Smooth muscle cell (in vitro differentiated cells): ENCODE measurements around the gene SLAIN1. TPM values are rescaled to one million over a fixed set of nuclear protein-coding genes. Genes with fewer than 3 reads are reported as not detected.

Experiments used
- DNase-seq: peaks from one replicate; lab custom pipeline; 2025; ENCODE audit not compliant: unreplicated experiment; lab: John Stamatoyannopoulos, UW
- H2AFZ ChIP-seq: fragments of 200-600 bp; sonication (generic); 2 replicates; pipeline ENCODE4 v1.6.0; 2016; ENCODE audit warnings: antibody characterized with exemption, low read depth, mild to moderate bottlenecking
- H3F3A ChIP-seq: fragments of 200-600 bp; sonication (generic); 2 replicates; pipeline ENCODE4 v1.6.0; 2017; ENCODE audit warnings: antibody characterized with exemption, low read depth
- H3K27ac ChIP-seq: fragments of 200-600 bp; sonication (generic); 2 replicates; pipeline ENCODE4 v1.5.1; 2016; ENCODE audit warnings: low read depth, mild to moderate bottlenecking
- H3K27me3 ChIP-seq: fragments of 200-600 bp; sonication (generic); 2 replicates; pipeline ENCODE4 v1.6.1; 2016; ENCODE audit warnings: low read depth, mild to moderate bottlenecking
- H3K36me3 ChIP-seq: fragments of 200-600 bp; sonication (generic); 2 replicates; pipeline ENCODE4 v1.5.1; 2016; ENCODE audit warnings: low read depth
- H3K4me1 ChIP-seq: fragments of 200-600 bp; sonication (generic); 2 replicates; pipeline ENCODE4 v1.5.1; 2016; ENCODE audit warnings: low read depth
- H3K4me2 ChIP-seq: fragments of 200-600 bp; sonication (generic); 2 replicates; pipeline ENCODE4 v1.6.0; 2016; ENCODE audit warnings: mild to moderate bottlenecking
- H3K4me3 ChIP-seq: fragments of 200-600 bp; sonication (generic); 2 replicates; pipeline ENCODE4 v1.5.1; 2016; ENCODE audit warnings: mild to moderate bottlenecking
- H3K79me2 ChIP-seq: fragments of 200-600 bp; sonication (generic); 2 replicates; pipeline ENCODE4 v1.6.0; 2016; ENCODE audit warnings: low read depth, mild to moderate bottlenecking
- H3K9ac ChIP-seq: fragments of 200-600 bp; sonication (generic); 2 replicates; pipeline ENCODE4 v1.6.0; 2016; ENCODE audit warnings: low read depth
- H3K9me3 ChIP-seq: fragments of 200-600 bp; sonication (generic); replicated peaks from 2 replicates; pipeline ENCODE4 v1.5.1; 2016; ENCODE audit warnings: low read depth
- H4K20me1 ChIP-seq: fragments of 200-600 bp; sonication (generic); 2 replicates; pipeline ENCODE4 v1.6.0; 2016; ENCODE audit warnings: low read depth
- WGBS: methylation state at CpG from one replicate; pipeline ENCODE4 v1.1.7; 2016; ENCODE audit warnings: low lambda C conversion rate; 5-methylcytosine and 5-hydroxymethylcytosine counted together
- polyA plus RNA-seq: library from polyadenylated mRNA; unstranded; fragments of >200 nt; fragmentation: Nextera tagmentation; extraction: Ambion mirVana; gene quantifications from 2 replicates; pipeline ENCODE4 v1.2.1, GENCODE V29; 2016
- total RNA-seq: library from RNA; depleted of rRNA; stranded (reverse); fragments of >200 nt; gene quantifications from 2 replicates; pipeline ENCODE4 v1.2.3, GENCODE V29; 2014
- TF ChIP-seq, protein P1 (sequence below): fragments of 200-600 bp; sonication (generic); IDR thresholded peaks from 2 replicates; pipeline ENCODE4 v1.5.1; 2017; ENCODE audit warnings: borderline replicate concordance, mild to moderate bottlenecking, antibody characterized with exemption; ENCODE audit not compliant: insufficient read depth, poor library complexity, severe bottlenecking

Gene SLAIN1
- total and polyA plus RNA-seq, 2 experiments from 2014 or later = 0.18 TPM; not detected in 1

DNA sequence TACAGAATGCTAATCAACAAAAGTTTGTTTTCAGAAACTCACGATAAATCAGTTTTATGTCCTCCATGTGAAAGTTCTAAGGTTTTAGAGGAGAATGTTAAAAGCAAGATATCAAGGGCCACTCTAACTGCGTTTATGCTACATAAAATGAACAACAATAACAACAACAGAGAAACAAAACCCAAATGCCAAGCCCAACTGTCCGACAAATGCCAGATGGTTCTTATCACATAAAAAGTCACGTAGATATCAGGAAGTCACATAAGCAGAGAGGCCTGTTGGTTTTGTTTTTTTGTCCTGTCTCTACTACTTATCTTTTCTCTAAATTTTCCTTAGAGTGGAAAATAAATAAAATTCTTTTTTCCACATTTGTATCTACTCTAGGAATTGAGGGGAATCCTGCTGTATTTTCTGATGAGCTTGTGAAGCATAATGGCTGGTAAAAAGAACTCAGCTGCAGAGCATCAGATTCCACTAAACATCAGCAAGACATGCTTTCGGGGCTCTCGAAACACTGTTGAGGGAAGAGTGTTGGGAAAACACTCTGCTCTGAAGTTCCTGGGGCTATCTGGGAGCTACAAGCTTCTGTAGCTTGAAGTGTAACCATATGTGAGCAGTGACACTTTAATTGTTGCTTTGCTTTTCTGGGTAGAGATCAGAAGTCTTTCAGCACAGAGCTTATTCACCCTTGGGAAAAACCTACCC lies 110.1 kb downstream of the SLAIN1 start:
- 30% methylated on average over 6 of the region's 6 CpGs for WGBS
- Histone ChIP-seq H3K27me3 (no peaks in the 10 kb centered on the region), H3K9ac (no peak overlapping the region), H3K27ac (no peak overlapping the region), H4K20me1 (no peaks in the 10 kb centered on the region), H3K79me2 (no peaks in the 10 kb centered on the region), H2AFZ (peak overlapping the region; percentile 86), H3K4me1 (no peaks in the 10 kb centered on the region), H3F3A (no peaks in the 10 kb centered on the region), H3K4me3 (no peak overlapping the region), H3K4me2 (peak overlapping the region; percentile 31), H3K36me3 (no peaks in the 10 kb centered on the region), H3K9me3 (no peaks in the 10 kb centered on the region)
- TF ChIP-seq, protein P1, sequence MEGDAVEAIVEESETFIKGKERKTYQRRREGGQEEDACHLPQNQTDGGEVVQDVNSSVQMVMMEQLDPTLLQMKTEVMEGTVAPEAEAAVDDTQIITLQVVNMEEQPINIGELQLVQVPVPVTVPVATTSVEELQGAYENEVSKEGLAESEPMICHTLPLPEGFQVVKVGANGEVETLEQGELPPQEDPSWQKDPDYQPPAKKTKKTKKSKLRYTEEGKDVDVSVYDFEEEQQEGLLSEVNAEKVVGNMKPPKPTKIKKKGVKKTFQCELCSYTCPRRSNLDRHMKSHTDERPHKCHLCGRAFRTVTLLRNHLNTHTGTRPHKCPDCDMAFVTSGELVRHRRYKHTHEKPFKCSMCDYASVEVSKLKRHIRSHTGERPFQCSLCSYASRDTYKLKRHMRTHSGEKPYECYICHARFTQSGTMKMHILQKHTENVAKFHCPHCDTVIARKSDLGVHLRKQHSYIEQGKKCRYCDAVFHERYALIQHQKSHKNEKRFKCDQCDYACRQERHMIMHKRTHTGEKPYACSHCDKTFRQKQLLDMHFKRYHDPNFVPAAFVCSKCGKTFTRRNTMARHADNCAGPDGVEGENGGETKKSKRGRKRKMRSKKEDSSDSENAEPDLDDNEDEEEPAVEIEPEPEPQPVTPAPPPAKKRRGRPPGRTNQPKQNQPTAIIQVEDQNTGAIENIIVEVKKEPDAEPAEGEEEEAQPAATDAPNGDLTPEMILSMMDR = no peak
- DNase-seq = no peak

DNA sequence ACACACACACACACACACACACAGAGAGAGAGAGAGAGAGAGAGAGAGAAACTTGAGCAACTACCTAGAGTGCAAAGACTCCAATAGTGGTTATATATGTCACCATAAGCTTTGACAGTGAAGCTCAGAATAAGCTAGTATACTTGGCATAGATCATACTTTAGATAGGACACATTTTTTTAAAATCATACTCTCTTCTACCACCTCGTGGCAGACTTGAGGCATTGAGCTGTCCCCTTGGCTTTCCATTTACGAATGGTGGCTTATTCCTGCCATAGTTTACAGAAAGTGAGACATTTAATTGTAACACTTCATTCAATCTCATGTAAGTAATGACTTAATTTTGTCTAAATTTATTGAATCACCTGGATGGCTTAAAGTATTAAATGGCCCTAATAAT lies 112.9 kb downstream of the SLAIN1 start:
- Histone ChIP-seq H3K79me2 (no peaks in the 10 kb centered on the region), H3K27me3 (no peaks in the 10 kb centered on the region)
- 76% methylated on average over 2 of the region's 2 CpGs for WGBS

DNA sequence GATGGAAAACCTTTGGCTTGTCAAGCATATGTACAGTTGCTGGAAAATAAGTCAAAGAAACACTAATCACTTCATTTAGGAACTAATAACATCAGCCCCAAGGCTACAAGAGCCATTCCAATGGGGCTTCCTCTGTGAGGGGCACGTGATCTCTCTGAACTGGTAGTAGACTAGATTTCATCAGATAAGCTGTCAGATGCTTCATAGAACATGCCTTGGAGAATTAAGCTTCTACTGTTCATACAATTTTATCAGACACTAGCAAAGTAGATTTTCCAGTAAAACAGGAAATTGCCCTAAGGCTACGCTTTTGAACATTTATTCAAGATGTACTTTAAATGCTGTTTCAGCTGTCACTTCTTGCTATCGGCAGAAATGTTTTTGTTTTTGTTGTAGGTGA lies 113.4 kb downstream of the SLAIN1 start:
- Histone ChIP-seq H3K27ac (no peak overlapping the region), H3K79me2 (no peaks in the 10 kb centered on the region), H3K4me1 (no peaks in the 10 kb centered on the region), H2AFZ (no peak overlapping the region), H3K27me3 (no peaks in the 10 kb centered on the region), H3K9ac (no peak overlapping the region), H3K4me2 (no peak overlapping the region), H3F3A (no peaks in the 10 kb centered on the region), H4K20me1 (no peaks in the 10 kb centered on the region), H3K9me3 (no peaks in the 10 kb centered on the region), H3K36me3 (no peaks in the 10 kb centered on the region), H3K4me3 (no peak overlapping the region)
- 62% methylated on average over 3 of the region's 3 CpGs for WGBS
- TF ChIP-seq, protein P1 = no peak
- DNase-seq = no peak

More for the DNA sequence above, 112.9 kb downstream of the SLAIN1 start:
- H3K4me2 ChIP-seq = no peak overlapping the region
- no peaks in the 10 kb centered on the region for H3K36me3 ChIP-seq
- H3F3A ChIP-seq = no peaks in the 10 kb centered on the region
- H2AFZ ChIP-seq = no peak overlapping the region
- DNase-seq = no peak
- TF ChIP-seq, protein P1 = peak; percentile 8
- H3K9me3 ChIP-seq = no peaks in the 10 kb centered on the region
- no peaks in the 10 kb centered on the region for H3K4me1 ChIP-seq
- no peak overlapping the region for H3K4me3 ChIP-seq
- no peaks in the 10 kb centered on the region for H4K20me1 ChIP-seq
- no peak overlapping the region for H3K27ac ChIP-seq
- H3K9ac ChIP-seq = no peak overlapping the region

DNA sequence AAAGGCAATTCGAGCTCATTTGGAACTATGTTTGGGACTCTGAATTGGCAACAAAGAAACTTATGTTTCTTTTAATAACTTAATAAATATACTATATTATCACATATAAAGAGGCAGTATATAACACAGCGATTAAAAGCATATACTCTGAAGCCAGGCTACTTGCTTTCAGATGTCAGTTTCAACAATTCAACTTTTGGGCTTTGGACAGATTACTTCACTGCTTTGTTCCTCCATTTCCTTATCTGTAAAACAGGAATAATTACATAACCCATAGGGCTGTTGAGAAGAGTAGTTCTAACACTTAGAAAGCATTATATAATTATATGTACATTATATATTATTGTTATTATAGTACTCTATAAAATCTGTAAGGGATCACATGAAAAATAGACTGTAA lies 113.9 kb downstream of the SLAIN1 start:
- no peak overlapping the region for H3K4me3 ChIP-seq
- TF ChIP-seq, protein P1 = no peak
- no peak overlapping the region for H3K4me2 ChIP-seq
- no peaks in the 10 kb centered on the region for H3K9me3 ChIP-seq
- H3K27me3 ChIP-seq = no peaks in the 10 kb centered on the region
- WGBS = 85% methylated on average over 2 of the region's 2 CpGs
- no peak overlapping the region for H2AFZ ChIP-seq
- no peak for DNase-seq
- no peaks in the 10 kb centered on the region for H3K36me3 ChIP-seq
- no peaks in the 10 kb centered on the region for H3K4me1 ChIP-seq
- no peak overlapping the region for H3K9ac ChIP-seq
- H3K79me2 ChIP-seq = no peaks in the 10 kb centered on the region
- no peaks in the 10 kb centered on the region for H4K20me1 ChIP-seq
- H3K27ac ChIP-seq = no peak overlapping the region
- H3F3A ChIP-seq = no peaks in the 10 kb centered on the region
